Lower leg skin (tissue), 3 donors: ENCODE measurements around the gene ILKAP.

Experiments
- CTCF ChIP-seq, 3 donors: fragments of 450-650 bp; IDR thresholded peaks; one replicate each; pipeline ENCODE4 v1.5.1; 2016; ENCODE audit warnings: antibody characterized with exemption in 3 of 3, mild to moderate bottlenecking in 3 of 3, moderate library complexity in 2 of 3
- POLR2A ChIP-seq, 2 donors: fragments of 450-650 bp; IDR thresholded peaks; one replicate each; pipeline ENCODE4 v1.6.1; 2016 to 2017; ENCODE audit warnings: antibody characterized with exemption in 2 of 2, mild to moderate bottlenecking in 1 of 2, moderate library complexity in 1 of 2

- no peak for TF ChIP-seq POLR2A (IDR thresholded peaks at IDR 0.05)
- no peak for TF ChIP-seq CTCF (IDR thresholded peaks at IDR 0.05)
These were observed 22.6 kb upstream of the ILKAP start for GRCh38 chr2:238225911-238226697.
